ENCODE measurements around the gene ALX4.
A peak's percentile ranks its signal among the peaks of the same experiment; 100 is the strongest.

The ALX4 gene

DNA sequence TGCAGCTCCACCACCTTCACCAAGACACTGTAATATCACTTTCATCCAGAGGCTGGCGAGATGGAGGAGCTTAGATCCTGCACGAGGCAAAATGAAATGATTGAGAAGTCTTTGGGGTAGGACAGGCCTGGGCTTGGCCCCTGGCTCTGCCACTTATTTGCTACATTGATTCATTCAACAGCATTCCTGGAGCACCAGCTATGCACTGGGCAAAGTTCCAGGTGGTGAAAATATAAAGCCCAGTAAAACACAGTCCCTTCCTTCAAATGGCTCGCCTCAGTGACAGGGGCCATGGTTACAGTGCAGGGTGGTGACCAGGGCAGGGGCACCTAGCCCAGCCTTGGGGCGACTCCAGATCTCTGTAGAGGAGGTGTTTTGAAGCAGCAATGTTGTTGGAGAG, 19.7 kb downstream of the ALX4 start:
- no peak for DNase-seq

GRCh38 chr11:44288133-44288526, 21.8 kb downstream of the ALX4 start:
- DNase-seq: no peak

DNA sequence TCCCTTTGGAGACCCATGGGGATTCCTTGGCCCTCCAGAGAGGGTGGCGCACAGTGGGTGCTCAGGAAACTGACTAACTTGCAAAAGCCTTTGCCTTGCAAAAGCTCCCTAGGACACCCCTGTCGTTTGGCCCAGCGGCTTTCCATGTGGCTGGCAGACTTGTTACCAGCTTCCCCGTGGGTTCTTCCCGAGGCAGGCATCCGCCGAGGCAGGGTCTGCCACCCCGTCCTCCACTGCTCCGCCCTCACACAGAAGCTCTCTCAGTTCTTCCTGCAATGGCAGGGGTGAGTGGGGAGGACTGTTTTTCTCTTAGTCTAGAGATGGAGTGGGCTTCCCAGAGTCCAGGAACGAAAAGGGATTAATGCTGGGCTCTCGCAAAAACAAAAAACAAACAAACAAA, 23.0 kb downstream of the ALX4 start:
- no peak for DNase-seq

- DNase-seq: peak; percentile 58
Measured at GRCh38 chr11:44286268-44286880, 23.6 kb downstream of the ALX4 start.

- no peak for DNase-seq
Measured at GRCh38 chr11:44285756-44286155, 24.2 kb downstream of the ALX4 start.

DNA sequence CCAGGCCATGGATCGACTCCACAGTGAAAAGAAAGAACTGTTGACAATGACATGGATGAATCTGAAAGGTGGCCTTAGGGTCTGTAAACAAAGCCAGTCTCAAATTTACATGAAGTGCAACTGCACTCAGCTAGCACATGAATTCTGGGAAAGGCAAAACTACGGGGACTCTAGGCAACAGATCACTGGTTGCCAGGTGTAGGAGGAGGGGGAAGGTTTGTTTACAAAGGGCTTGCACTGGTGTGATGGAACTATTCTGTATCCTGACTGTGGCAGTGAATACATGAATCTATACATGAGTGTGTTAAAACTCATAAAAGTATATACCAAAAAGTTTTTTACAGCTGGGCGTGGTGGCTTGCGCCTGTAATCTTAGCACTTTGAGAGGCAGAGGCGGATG, 27.3 kb downstream of the ALX4 start:
- no peak for DNase-seq

DNA sequence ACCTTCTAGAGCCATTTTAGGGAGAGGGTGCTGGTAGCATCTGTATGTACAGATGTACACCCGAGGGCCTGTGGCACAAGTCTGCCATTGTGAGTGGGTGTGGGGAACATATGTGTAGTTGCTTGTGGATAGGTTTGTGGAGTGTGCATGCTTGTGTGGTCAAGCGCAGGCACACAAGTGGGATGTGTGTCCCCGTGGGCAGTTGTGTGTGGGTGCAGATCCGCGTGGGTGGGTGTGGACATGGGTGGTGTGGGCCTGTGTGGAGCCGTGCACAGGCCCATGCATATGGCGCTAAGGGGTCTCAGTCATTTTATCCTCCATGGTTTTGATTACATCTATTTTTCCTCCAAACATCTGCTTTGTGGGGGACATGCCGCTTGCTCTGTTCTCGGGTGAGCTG, 28.8 kb downstream of the ALX4 start:
- no peak for DNase-seq

- DNase-seq: no peak
Measured at GRCh38 chr11:44280257-44280656, 29.7 kb downstream of the ALX4 start.

- DNase-seq: no peak
Measured at GRCh38 chr11:44279483-44279882, 30.5 kb downstream of the ALX4 start.

GRCh38 chr11:44277196-44278090, 32.5 kb downstream of the ALX4 start:
- DNase-seq: no peak

GRCh38 chr11:44275961-44276550, 33.9 kb downstream of the ALX4 start:
- no peak for DNase-seq

- no peak for DNase-seq
Measured at GRCh38 chr11:44275241-44275640, 34.7 kb downstream of the ALX4 start.

DNA sequence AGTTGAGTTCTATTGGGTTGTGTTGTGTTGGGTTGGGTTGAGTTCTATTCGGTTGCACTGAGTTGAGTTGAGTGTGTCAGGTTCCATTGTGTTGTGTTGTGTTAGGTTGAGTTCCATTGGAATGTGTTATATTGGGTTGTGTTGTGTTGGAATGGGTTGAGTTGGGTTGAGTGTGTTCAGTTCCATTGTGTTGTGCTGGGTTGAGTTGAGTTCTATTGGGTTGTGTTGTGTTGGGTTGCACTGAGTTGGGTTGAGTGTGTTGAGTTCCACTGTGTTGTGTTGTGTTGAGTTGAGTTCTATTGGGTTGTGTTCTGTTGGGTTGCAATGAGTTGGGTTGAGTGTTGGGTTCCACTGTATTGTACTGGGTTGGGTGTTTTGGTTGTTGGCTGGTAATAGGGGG, 35.5 kb downstream of the ALX4 start:
- DNase-seq: no peak

GRCh38 chr11:44271286-44271685, 38.7 kb downstream of the ALX4 start:
- DNase-seq: no peak

DNA sequence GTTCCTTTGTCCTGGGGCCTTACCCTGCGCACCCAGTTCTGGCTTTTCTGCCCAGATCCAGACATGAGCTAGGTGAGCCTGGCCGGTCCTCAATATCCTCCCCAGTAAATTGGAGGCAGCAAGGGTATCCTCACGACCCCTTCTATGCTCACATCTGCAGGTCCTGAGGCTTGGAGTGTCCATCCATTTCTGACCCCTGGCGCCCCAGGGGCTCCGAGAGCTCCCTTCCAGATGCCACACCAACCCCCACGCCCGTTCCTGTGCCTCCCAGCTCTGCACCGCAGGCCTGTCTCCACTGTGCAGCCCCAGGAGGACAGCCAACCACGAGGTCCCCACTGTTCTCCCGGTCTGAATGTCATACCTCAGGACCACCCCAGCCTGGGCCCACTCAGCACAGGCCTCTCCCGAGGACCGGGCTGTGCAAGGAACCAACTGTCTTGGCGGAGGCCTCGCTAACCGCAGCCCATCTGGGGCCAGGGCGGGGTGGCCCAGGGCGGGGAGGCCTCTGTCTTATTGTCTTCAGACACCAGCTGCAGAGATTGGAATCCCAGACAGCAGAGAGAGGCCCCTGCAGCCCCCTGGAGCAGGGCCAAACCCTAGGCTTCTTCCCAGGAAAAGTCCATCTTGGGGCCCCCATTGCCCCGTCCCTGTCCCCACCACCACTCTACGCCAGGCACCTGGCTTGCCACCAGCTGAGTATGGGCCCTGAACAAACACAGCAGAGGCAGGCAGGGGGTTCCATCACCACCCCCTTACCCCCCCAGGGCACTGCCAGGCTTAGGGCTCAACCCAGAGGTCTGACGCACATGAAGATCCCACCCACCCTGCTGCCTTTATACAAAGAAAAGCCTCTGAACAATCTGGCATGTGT, 39.3 kb downstream of the ALX4 start:
- no peak for DNase-seq

DNA sequence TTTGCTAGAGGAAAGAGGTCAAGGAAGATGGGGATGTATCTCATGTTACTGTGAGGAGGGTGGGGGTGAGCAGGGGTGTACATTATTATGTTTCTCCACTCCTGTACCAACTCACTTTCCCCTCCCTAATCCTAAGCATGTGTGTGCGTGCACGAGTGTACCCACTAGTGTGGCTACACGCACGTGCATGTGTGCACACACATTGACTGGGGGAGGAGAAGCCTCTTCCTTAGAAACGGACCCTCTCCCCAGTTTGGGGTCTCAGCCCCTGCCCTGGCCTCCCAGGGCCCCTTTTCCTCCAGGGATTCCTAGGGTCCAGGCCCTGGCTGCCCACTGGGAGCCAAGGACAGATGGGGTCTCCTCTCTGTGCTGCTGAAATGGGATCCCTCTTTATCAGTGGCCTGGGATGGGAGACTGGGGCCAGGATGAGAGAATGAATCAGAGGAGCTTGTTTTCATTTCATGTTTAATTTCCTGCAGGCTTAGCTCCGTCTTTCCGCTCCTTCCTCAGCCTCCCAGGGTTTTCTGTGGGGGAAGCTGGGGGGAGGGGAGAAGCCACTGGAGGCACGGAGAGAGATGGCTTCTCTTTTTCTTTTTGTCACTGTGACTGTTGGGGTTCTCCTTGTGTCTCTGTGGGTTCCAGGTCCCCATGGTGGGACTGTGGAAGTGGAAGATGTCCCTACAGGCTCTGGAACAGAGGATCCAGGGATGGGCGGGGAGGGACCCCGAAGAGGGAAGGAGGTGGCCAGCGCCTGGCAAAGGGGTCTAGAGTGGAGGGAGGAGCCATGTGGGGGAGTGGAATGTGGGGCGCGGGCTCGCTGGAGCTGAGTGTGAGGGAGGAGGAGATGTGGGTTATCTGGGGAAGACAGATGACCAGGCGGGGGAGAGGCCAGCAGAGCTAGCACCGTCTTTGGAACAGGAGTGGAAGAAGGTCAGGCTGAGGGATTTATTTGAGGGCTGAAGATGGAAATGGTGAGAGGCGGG, 40.3 kb downstream of the ALX4 start:
- no peak for DNase-seq

GRCh38 chr11:44268614-44269080, 41.3 kb downstream of the ALX4 start:
- DNase-seq: no peak

DNA sequence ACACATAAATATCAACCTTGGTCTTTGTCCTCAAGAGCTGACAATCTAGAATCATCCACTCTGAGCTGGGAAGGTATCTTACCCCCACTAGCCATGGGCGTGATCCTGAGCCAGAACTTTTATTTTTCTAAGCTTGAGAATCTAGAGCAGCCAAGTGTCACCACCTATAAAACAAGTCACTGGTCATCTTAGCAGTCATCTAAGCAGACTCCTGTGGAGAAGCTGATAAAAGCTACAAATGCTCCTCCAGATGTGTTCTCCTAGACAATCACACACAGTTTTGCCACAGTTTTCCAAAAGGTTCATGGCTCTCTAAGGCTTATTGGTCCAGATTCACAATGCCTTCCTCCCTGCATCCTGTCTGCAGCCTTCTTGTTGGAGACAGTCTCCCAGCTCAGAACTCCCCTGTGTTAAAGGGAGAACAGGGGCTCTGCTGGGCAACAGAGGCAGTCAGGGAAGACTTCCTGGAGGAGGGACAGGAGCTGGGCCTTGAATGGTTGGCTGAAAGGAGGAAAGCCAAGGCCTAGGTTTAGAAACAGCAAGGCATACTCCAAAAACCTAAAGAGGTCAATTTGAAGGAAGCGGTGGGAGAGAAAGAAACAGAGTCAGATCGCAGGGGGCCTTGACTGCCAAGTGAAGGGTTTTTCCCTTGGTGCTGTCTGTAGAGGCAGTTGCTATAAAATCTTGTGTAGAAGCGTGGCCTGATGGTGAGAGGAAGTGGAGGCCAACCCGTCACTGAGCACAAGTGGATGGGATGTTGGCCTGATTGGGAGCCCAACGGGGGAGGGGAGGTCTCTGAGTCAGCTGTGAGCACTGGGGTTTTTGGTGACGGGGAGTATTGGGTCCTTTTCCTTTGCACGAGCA, 42.0 kb downstream of the ALX4 start:
- no peak for DNase-seq

GRCh38 chr11:44267006-44267749, 42.8 kb downstream of the ALX4 start:
- DNase-seq: no peak
